Measurements from ENCODE around the gene RNF180.

Gene RNF180, protein sequence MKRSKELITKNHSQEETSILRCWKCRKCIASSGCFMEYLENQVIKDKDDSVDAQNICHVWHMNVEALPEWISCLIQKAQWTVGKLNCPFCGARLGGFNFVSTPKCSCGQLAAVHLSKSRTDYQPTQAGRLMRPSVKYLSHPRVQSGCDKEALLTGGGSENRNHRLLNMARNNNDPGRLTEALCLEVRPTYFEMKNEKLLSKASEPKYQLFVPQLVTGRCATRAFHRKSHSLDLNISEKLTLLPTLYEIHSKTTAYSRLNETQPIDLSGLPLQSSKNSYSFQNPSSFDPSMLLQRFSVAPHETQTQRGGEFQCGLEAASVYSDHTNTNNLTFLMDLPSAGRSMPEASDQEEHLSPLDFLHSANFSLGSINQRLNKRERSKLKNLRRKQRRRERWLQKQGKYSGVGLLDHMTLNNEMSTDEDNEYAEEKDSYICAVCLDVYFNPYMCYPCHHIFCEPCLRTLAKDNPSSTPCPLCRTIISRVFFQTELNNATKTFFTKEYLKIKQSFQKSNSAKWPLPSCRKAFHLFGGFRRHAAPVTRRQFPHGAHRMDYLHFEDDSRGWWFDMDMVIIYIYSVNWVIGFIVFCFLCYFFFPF

DNA sequence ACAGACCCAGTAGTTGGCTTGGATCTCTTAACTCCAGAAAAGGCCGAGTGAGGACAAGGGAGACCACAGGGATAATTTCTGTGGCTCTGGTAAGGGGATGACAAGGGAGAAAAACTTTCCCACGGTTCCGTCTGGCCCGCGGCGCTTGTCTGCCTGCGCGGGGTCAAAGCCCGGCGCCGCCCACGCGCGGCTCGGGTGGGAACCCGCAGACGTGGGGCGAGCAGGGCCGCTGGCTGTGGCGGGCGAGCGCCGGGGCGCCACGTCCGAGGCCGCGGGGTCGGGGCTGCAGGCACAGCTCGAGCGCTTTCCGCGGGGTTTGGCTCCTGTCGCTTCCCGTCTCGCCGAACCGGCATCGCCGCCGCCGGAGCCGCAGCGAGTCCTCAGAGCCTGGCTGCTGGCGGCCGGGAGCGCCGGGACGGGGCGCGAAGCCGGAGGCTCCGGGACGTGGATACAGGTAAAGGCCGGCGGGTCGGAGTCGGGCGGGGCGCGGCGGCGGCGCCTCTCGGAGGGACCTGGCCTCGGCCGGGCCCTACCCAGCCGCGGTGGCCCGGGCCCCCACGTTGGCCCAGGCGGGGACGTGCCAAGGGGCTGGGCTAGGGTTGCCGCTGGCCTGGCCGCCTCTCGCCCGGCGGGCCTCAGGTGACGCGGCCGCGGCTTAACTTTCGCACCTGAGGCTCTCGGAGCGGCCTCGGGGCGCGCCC lies at the start of gene RNF180:
RNF180 (plus strand) TSS at position 344 of the 701 bp plus-strand sequence. CDS start 34,965 bp downstream, outside the sequence.
- Mint-ChIP-seq H3K4me1 (ENCODE audit: low read depth) (no peaks in the 10 kb centered on the region), H3K4me3 (peak within 1 kb of the TSS; percentile 61), H3K27me3 (ENCODE audit: low read depth) (peaks cover 30% of the 10 kb centered on the region), H3K27ac (no peak within 1 kb of the TSS), H3K36me3 (ENCODE audit: low read depth) (no peaks in the 10 kb centered on the region), H3K9me3 (no peaks in the 10 kb centered on the region)
- no peak for DNase-seq (ENCODE audit: low spot score)

DNA sequence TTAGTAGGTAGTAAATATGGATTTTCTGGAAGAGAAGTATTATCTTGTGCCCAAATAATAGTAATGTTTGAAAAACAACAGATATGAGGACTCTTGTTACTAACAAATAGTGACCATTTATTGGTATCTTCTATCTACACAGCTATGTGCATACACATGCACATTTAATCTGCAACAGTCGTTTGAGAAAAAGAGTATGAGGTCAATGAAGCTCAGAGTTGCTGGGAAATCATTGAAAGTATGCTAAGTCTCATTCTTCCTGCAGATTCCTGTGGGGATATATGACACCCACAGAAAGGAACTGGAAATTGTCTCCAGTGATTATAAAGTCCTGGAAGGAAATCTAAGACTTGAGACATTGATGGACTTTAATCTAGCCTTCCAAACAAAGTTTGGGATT lies 40.1 kb upstream of the RNF180 start:
- no peaks in the 10 kb centered on the region for H3K27me3 Mint-ChIP-seq (ENCODE audit: low read depth)

DNA sequence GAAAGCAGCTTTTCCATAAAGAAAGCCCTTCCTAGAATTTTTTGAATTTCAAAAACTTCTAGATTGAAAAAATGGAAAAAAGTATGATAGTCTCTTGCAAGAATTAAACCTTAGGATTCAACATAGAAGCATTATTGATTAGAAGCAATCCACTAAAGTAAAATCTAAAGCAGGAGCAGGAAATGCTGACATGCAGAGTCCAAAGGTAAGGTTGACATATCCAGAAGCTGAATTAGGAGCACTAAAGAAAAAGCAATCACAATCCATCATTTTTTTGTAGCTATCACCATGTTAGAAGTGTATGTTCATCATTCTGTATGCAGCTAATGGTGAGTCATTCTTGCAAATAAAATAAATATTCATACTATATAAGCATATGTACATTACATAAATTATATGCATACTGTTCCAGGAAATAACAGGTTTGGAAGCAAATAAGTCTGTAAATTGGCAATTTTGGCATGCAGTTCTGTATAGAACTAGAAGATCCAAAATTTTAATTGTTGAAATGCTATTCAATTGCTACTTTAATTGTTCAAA lies 39.4 kb upstream of the RNF180 start:
- H3K27me3 Mint-ChIP-seq (ENCODE audit: low read depth), result no peaks in the 10 kb centered on the region
- H3K27ac Mint-ChIP-seq, result no peak overlapping the region
- no peaks in the 10 kb centered on the region for H3K4me1 Mint-ChIP-seq (ENCODE audit: low read depth)
- DNase-seq (ENCODE audit: low spot score), result no peak
- peaks cover 4% of the 10 kb centered on the region for H3K9me3 Mint-ChIP-seq
- H3K36me3 Mint-ChIP-seq (ENCODE audit: low read depth), result no peaks in the 10 kb centered on the region
- no peak overlapping the region for H3K4me3 Mint-ChIP-seq

More for the DNA sequence above, 40.1 kb upstream of the RNF180 start:
- peaks cover 4% of the 10 kb centered on the region for H3K9me3 Mint-ChIP-seq
- H3K4me3 Mint-ChIP-seq, result no peak overlapping the region
- H3K4me1 Mint-ChIP-seq (ENCODE audit: low read depth), result no peaks in the 10 kb centered on the region
- DNase-seq (ENCODE audit: low spot score), result no peak
- no peak overlapping the region for H3K27ac Mint-ChIP-seq
- no peaks in the 10 kb centered on the region for H3K36me3 Mint-ChIP-seq (ENCODE audit: low read depth)

GRCh38 chr5:64140018-64140417 lies 25.6 kb upstream of the RNF180 start:
- peaks cover 4% of the 10 kb centered on the region for H3K9me3 Mint-ChIP-seq
- no peak overlapping the region for H3K4me3 Mint-ChIP-seq
- H3K4me1 Mint-ChIP-seq (ENCODE audit: low read depth), result no peaks in the 10 kb centered on the region
- H3K27me3 Mint-ChIP-seq (ENCODE audit: low read depth), result no peaks in the 10 kb centered on the region
- H3K27ac Mint-ChIP-seq, result no peak overlapping the region
- DNase-seq (ENCODE audit: low spot score), result no peak
- no peaks in the 10 kb centered on the region for H3K36me3 Mint-ChIP-seq (ENCODE audit: low read depth)

- Mint-ChIP-seq H3K27ac (no peak overlapping the region), H3K4me3 (no peak overlapping the region), H3K36me3 (ENCODE audit: low read depth) (no peaks in the 10 kb centered on the region), H3K4me1 (ENCODE audit: low read depth) (no peaks in the 10 kb centered on the region), H3K9me3 (no peaks in the 10 kb centered on the region), H3K27me3 (ENCODE audit: low read depth) (no peaks in the 10 kb centered on the region)
- no peak for DNase-seq (ENCODE audit: low spot score)
These were observed 21.0 kb upstream of the RNF180 start for GRCh38 chr5:64144425-64145215.

DNA sequence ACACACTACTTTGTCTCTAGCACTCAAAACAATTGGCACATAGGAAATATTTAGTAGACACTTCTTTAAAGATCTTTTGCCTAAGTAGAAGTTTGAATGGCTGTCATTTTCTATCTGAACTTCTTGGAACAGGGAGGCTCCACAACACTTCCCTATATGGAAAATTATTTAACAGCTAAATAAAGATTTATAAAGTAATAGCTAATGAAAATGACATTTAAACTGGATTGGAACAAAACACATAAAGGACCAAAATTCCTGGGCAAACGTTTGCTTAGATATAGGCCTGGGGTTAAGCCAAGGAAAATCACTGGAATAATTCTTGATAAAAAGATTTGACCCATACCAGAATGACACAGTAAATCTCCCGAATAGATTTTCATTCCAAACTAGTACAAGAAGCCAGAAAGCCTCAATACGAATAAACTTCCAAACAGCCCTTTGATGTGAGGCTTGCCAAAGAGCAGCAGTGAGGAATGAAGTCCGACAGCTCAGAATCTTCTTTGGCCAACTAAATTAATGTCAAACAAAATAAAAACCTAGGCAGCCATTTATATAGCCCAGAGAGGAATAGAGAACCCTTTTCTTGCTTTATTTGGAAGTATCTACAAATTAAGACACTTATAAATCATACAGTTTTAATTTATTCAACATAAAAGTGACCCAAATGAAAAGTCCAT lies 20.3 kb upstream of the RNF180 start:
- Mint-ChIP-seq H3K27me3 (ENCODE audit: low read depth) (no peaks in the 10 kb centered on the region), H3K9me3 (no peaks in the 10 kb centered on the region), H3K4me3 (no peak overlapping the region), H3K36me3 (ENCODE audit: low read depth) (no peaks in the 10 kb centered on the region), H3K4me1 (ENCODE audit: low read depth) (no peaks in the 10 kb centered on the region), H3K27ac (no peak overlapping the region)
- no peak for DNase-seq (ENCODE audit: low spot score)

- H3K27ac Mint-ChIP-seq, result no peak overlapping the region
- DNase-seq (ENCODE audit: low spot score), result no peak
- no peaks in the 10 kb centered on the region for H3K9me3 Mint-ChIP-seq
- H3K4me1 Mint-ChIP-seq (ENCODE audit: low read depth), result no peaks in the 10 kb centered on the region
- H3K4me3 Mint-ChIP-seq, result no peak overlapping the region
- no peaks in the 10 kb centered on the region for H3K27me3 Mint-ChIP-seq (ENCODE audit: low read depth)
- no peaks in the 10 kb centered on the region for H3K36me3 Mint-ChIP-seq (ENCODE audit: low read depth)
These were observed 18.3 kb upstream of the RNF180 start for GRCh38 chr5:64147379-64147778.

DNA sequence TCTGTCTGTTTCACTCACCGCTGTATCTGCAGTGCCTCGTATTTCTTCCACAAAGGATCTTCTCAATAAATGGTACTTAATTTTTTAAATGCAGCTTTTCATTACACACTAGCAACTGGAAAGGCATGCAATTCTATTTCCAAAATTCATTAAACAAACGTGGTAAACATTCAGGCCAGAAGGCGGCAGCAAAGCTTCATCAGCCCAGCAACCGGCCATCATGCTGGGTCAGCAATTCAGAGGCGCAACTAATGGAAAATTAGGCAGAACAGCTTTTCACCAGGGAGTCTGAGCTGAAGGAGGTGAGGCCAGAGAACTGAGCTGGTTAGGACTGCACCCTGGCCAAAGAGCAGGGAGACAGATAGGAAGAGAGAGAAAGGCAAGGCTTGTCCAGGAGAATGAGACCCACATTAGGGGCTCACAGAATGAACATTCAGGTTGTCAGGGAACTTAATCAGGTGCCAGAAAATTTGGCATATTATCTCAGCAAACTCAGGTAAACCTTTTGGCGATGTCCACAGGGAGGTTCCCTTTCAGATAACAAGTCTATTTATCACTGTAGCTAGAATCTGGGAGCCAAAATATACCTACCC lies 17.7 kb upstream of the RNF180 start:
- Mint-ChIP-seq H3K4me3 (no peak overlapping the region), H3K27ac (no peak overlapping the region), H3K27me3 (ENCODE audit: low read depth) (no peaks in the 10 kb centered on the region), H3K9me3 (no peaks in the 10 kb centered on the region), H3K36me3 (ENCODE audit: low read depth) (no peaks in the 10 kb centered on the region), H3K4me1 (ENCODE audit: low read depth) (no peaks in the 10 kb centered on the region)
- DNase-seq (ENCODE audit: low spot score), result no peak

DNA sequence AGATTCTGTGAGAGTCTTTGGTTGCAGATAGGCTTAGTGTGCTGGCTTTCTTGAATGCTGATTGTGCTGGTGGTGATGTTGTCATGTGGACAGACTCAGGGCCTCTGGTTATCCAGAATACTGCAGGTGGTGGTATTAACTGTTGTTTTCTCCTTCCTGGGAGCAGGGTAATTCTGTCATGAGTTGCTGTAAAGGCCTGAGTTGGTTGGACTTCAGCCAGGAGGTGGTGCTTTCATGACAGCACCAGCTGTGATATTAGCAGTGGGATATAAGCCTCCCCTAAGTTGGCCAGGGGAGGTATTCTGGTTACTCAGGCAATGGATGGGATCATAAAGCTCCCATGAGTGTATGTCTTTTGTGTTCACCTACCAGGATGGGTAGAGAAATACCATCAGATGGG lies 16.4 kb upstream of the RNF180 start:
- H3K36me3 Mint-ChIP-seq (ENCODE audit: low read depth), result no peaks in the 10 kb centered on the region
- peaks cover 5% of the 10 kb centered on the region for H3K9me3 Mint-ChIP-seq
- no peak for DNase-seq (ENCODE audit: low spot score)
- H3K27ac Mint-ChIP-seq, result no peak overlapping the region
- H3K27me3 Mint-ChIP-seq (ENCODE audit: low read depth), result no peaks in the 10 kb centered on the region
- H3K4me1 Mint-ChIP-seq (ENCODE audit: low read depth), result no peaks in the 10 kb centered on the region
- H3K4me3 Mint-ChIP-seq, result no peak overlapping the region

DNA sequence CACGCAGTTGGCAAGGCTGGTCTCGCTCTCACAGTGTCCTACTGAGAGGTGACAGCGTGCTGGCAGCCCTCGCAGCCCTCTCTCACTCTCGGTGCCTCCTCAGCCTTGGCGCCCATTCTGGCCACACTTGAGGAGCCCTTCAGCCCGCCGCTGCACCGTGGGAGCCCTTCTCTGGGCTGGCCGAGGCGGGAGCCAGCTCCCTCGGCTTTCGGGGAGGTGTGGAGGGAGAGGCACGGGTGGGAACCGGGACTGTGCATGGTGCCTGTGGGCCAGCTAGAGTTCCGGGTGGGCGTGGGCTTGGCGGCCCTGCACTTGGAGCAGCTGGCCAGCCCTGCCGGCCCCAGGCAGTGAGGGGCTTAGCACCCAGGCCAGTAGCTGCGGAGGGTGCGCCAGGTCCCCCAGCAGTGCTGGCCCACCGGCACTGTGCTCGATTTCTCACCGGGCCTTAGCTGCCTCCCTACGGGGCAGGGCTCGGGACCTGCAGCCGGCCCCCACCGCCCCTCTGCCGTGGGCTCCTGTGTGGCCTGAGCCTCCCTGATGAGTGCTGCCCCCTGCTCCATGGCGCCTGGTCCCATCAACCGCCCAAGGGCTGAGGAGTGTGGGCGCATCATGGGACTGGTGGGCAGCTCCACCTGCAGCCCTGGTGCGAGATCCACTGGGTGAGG lies 15.7 kb upstream of the RNF180 start:
- no peak for DNase-seq (ENCODE audit: low spot score)
- Mint-ChIP-seq H3K4me3 (no peak overlapping the region), H3K27ac (no peak overlapping the region), H3K9me3 (peaks cover 5% of the 10 kb centered on the region), H3K4me1 (ENCODE audit: low read depth) (no peaks in the 10 kb centered on the region), H3K27me3 (ENCODE audit: low read depth) (no peaks in the 10 kb centered on the region), H3K36me3 (ENCODE audit: low read depth) (no peaks in the 10 kb centered on the region)

GRCh38 chr5:64156261-64156660 lies 9.4 kb upstream of the RNF180 start:
- H3K36me3 Mint-ChIP-seq (ENCODE audit: low read depth), result no peaks in the 10 kb centered on the region
- no peaks in the 10 kb centered on the region for H3K27me3 Mint-ChIP-seq (ENCODE audit: low read depth)
- no peak for DNase-seq (ENCODE audit: low spot score)
- H3K27ac Mint-ChIP-seq, result no peak overlapping the region
- H3K4me1 Mint-ChIP-seq (ENCODE audit: low read depth), result no peaks in the 10 kb centered on the region
- no peak overlapping the region for H3K4me3 Mint-ChIP-seq
- peaks cover 8% of the 10 kb centered on the region for H3K9me3 Mint-ChIP-seq

- no peak for DNase-seq (ENCODE audit: low spot score)
- H3K4me3 Mint-ChIP-seq, result no peak overlapping the region
- H3K9me3 Mint-ChIP-seq, result peaks cover 3% of the 10 kb centered on the region
- H3K27me3 Mint-ChIP-seq (ENCODE audit: low read depth), result peaks cover 4% of the 10 kb centered on the region
- H3K36me3 Mint-ChIP-seq (ENCODE audit: low read depth), result no peaks in the 10 kb centered on the region
- no peak overlapping the region for H3K27ac Mint-ChIP-seq
- H3K4me1 Mint-ChIP-seq (ENCODE audit: low read depth), result no peaks in the 10 kb centered on the region
These were observed 6.8 kb upstream of the RNF180 start for GRCh38 chr5:64158827-64159226.
